ENCODE data around the gene PIGN. TPM values are rescaled to one million over a fixed set of nuclear protein-coding genes. Genes with fewer than 3 reads are reported as not detected.

The PIGN gene
- total RNA-seq, 1 donor from 2014 or later = 37.8 TPM

DNA sequence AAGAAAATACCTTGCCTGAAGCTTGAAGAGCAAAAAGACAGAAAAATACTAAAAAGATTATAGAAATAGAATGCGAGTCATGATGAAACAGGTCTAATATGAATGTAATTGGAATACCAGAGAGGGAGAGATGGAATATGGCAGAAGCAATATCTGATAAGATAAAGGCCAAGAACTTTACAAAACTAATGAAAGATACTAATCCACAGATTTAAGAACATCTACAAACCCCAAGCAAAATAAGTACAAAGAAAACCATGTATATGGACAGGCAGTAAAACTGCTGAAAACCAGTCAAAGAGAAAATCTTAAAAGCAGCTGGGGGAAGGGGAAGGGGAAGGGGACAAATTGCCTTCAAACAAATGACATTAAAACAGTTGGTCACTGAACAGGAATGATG, 67.0 kb downstream of the PIGN start:
- no peak for DNase-seq (ENCODE audit: low read depth, low spot score)

DNA sequence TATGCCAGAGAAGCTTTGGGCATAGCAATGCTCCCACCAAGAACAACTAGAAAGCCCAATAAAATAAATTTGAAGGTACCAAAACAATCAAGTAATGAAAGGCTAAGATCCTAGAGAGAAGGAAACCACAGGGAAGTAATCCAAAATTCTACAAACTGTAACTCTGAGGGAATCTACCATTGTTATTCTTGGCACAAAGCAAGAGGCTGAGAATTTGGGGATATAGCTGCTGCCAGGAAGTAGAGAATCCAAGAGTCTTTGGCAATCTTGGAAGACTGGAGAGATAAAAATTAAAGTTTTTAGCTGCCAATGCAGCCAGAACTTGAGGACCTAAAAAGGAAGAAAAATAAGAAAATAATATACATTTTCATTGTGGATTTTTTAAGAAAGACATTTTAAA, 68.5 kb downstream of the PIGN start:
- DNase-seq (ENCODE audit: low read depth, low spot score) = no peak

DNA sequence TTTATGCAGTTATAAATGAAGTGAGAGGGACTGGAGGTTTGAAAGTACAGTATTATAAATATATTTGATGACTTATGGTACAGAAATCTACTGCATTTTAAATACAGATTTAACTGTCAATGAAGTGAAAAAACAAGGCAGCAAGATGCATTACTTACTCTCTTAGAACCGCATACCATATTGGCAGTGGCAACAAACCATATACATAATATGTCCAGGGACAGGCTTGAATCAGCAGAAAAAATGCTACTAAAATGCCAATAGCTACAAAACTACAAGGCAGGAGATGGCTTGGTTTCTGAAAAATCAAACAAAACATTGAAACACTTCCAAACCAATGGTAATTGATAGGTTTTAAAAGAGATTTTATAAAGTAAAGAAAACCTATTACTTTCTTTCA, 77.2 kb downstream of the PIGN start:
- DNase-seq (ENCODE audit: low read depth, low spot score) = no peak

GRCh38 chr18:62107881-62108280, 79.0 kb downstream of the PIGN start:
- DNase-seq (ENCODE audit: low read depth, low spot score) = no peak

- DNase-seq (ENCODE audit: low read depth, low spot score) = peak; percentile 59
Measured at GRCh38 chr18:62106271-62106670, 80.6 kb downstream of the PIGN start.

DNA sequence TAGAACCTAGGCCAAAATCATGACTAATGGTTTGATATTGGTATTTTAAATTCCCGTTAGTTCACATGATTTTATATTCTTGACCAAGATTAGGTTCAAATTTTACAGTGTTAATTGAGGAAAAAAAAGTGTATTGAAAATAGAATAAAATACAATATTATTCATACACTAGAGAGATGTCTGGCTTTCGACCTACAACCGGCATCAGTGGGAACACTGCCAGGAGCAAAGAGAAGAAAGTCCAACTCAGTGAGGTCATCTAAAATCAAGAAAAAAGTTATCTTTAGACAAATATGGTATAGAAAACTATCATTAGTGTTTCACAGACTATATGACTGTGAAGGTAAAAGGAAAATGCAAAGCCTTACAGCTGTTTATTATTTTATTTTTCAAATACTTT, 81.5 kb downstream of the PIGN start:
- DNase-seq (ENCODE audit: low read depth, low spot score) = no peak

- DNase-seq (ENCODE audit: low read depth, low spot score) = no peak
Measured at GRCh38 chr18:62102221-62102620, 84.6 kb downstream of the PIGN start.

DNA sequence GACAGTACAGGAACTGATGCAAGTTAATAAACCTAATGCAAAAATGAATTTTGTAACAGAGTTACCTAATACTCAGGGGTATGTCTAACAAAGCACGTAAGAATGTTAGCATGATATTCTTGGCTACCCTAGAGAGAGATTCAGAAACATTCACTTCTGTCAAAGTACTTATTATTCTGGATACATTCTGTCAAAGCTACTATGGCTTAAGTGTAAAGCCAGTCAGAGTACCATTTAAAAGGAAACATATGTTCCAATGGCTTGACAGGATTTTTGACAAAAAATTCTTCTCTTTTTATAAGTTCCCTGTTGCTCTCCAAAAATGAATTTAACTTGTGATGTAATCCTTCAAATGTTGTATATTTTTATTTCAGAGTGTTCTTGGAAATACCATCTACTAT, 85.5 kb downstream of the PIGN start:
- DNase-seq (ENCODE audit: low read depth, low spot score) = no peak

- no peak for DNase-seq (ENCODE audit: low read depth, low spot score)
Measured at GRCh38 chr18:62098960-62099359, 87.9 kb downstream of the PIGN start.

DNA sequence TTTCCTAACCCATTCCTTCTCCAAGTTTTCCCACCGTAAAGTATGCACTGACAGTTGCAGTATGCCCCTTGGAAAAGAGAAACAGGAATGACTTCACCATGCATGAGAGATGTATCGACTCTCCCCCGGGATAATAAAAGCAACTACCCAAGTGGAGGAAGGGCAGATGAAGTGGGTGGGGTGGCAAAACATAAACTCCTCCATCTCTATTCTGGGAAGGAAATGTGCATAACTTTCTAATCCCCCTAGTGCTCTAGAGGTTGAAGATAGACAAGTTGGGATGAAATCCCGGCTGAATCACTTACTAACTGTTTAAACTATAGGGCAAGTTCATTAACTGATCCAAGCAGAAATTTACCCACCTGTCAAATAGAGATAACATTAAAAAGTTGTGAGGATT, 89.2 kb downstream of the PIGN start:
- DNase-seq (ENCODE audit: low read depth, low spot score) = no peak

GRCh38 chr18:62091487-62092120, 95.3 kb downstream of the PIGN start:
- peak; percentile 30 for DNase-seq (ENCODE audit: low read depth, low spot score)

DNA sequence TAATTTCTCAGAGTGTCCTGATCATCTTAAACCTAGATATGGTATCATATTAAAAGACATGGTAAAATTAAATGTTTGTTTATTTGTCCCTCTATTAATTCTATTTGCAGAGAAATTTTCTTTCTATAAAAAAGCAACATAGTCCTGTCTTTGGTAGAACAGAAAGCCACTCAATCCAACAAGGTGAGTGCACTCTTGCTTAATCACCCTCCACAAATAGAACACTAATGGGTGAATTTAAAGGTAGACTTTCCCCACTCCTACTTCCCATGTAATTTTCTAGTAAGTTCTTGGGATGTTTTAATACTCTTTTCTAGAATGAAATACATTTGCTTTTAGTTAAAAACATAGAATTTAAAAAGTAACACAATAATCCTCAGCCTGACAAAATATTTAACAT, 97.7 kb downstream of the PIGN start:
- no peak for DNase-seq (ENCODE audit: low read depth, low spot score)

GRCh38 chr18:62088156-62088555, 98.7 kb downstream of the PIGN start:
- no peak for DNase-seq (ENCODE audit: low read depth, low spot score)

DNA sequence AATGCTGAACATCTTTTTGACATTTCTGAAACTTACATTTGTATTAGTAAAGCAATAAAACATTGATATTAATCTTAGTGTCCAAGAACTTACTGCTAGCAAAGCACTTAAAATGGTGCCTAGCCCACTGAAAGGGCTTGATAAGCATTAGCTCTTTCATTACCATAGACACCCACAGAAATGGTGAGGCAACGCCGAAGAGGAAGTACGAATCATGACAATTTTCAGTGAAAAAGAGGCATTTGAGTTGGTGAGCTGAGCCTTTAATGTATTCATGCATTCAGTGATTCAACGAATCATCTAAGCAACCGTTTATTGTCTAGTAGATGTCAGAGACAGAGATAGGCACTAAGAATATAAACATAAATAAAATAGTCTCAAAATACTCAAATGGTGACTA, 101.1 kb downstream of the PIGN start:
- no peak for DNase-seq (ENCODE audit: low read depth, low spot score)

DNA sequence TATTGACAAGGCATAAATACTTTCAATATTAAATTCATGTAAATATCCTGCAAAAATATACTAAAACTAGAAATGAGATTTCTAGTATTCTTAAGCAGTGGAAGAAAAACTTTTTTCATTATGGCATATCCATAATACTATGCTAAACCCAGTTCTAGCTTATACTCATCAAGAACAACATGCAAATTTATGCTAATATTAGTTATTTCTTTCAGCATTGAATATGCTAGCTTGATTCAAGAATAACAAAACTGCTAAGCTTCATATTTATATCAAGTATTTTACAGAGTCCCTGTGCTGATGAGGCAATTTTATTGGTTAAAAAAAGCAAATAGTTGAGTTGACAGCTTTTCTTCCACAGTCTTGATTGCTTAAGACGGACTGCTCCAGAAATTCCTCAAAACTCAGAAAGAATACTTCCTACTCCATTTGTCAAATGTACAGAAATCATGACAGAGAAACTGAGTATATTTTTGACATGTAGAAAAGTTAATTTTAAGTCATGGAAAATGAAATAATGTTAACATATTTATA, 105.0 kb downstream of the PIGN start:
- DNase-seq (ENCODE audit: low read depth, low spot score) = no peak

DNA sequence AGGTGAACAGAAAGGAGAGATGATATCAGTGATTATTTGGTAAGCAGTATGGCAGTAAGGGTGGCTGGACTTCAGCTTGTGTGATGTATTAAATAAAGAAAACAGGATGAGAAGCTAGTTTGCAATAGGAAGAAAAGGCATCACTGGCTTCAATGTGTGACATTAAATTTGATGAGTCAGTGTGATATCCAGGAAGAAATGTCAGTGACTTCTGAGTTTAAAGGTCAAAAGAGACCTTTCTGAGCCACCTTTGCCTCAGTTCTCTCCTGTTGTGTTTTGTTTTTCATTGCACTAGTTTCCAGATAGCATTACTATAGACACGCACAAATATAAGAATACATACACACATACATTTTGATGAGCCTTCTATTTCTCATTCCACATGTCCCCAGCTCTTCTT, 105.6 kb downstream of the PIGN start:
- DNase-seq (ENCODE audit: low read depth, low spot score) = no peak

DNA sequence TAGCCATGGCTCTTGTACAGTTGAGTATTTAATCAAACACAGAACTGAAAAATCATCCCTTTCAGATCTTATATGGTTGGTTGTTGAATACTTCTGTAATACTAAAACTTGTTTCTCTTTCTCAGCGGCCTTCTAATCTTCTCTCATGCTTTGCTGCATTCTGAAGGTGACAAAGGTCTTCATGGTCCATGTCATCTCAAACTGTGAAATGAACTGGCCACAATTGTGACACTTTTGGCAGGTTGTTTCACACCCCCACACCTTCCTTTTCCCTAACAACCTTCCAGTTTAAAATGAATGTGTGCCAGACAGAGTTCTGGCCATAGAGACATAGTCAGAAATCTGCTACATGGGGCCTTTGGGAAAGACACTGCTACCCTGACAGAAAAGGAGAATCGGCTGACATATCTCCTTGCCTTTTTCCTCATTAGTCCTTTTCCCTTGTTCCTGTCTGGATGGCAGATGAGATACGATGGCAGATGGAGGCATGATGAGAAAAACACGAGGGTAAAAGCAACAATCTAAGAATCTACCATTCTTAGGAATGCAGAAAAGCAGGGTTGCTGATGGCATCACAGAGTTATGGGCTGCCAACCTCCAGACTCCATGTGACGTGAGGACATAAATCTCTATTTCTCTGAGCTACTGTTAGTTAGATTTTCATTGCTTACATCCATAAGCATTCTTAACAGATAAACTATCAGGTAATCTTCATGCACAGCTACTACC, 106.5 kb downstream of the PIGN start:
- no peak for DNase-seq (ENCODE audit: low read depth, low spot score)

DNA sequence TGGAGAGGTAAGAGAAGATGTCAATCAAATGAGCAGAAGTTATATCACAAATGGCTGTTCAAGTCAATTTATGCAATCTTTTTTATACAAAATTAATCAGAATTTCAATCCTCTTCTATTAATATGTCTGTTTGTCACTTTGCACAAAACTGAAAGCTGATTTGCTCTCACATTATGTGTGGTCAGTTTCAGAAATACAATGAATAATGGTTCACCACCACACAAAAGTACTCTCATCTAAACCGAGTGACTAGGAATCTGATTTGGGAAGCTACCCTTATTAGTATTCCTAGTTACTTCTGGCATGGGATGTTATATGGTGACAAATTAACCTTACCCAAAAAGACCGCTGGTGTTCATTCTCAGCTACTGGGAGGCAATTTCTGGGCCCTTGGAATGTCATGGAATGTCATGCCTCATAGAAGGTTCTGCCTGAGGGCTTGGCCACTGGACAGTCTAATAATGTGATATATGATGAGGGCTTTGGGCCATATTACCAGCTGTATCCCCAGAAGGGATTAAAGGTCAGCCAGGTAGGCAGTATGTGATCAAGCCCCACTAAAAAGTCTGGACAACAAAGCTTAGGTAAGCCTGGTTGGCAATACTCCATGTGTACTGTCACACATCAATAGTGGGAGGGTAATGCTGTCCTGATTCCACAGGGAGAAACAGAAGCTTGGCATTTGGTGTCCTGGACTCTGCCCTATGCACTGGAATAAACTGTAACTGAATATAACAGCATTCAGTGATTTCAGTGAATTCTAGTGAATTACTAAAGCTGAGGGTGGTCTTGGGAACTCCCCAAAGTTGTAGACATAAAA, 113.2 kb downstream of the PIGN start:
- no peak for DNase-seq (ENCODE audit: low read depth, low spot score)

DNA sequence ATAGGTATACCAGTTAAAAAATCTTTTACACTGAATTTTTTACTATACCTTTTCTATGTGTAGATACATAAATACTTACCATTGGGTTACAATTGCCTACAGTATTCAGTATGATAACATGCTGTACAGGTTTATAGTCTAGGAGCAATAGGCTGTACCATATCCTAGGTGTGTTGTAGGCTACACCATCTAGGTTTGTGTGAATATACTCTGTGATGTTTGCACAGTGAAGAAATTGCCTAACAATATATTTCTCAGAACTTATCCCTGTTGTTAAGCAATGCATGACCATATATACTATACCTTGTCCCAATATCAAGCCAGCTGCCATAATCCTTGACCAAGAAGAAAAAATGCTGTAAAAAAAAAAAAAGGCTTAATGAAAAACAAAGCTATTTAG, 114.5 kb downstream of the PIGN start:
- DNase-seq (ENCODE audit: low read depth, low spot score) = no peak

DNA sequence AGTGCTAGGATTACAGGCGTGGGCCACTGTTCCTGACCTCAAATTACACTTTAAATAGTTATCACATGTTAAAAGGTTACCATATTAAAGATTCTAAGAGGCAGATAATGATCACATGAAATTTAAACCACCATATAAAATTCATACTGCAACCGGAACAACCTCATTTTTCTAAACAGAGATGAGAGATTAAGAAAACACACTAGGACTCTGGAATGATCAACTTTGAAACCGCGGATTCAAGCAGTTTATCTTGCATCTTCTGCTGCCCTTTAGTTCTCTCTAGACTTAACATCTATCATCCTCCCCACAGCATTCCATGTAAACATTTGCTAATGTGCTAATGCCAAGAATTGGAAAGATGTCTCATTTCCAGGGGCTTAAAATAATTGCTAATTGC, 115.8 kb downstream of the PIGN start:
- no peak for DNase-seq (ENCODE audit: low read depth, low spot score)

DNA sequence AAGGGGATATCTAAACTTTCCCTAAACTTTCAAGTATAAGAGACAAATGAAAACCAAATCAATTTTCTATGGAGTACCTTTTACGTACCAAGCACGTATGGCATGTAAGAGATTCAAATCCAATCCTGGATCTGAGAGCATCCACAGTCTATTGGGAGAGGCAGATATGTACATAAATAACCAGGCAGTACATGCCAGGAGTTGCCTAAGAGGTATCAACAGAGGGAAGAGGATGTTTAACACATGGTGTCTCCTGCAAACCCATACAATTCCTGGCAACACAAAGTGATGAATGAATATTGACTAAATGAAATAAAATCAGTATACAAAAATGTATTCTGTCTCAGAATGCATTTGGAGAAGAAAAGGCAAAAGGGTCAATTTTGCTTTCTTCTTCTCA, 116.6 kb downstream of the PIGN start:
- no peak for DNase-seq (ENCODE audit: low read depth, low spot score)

DNA sequence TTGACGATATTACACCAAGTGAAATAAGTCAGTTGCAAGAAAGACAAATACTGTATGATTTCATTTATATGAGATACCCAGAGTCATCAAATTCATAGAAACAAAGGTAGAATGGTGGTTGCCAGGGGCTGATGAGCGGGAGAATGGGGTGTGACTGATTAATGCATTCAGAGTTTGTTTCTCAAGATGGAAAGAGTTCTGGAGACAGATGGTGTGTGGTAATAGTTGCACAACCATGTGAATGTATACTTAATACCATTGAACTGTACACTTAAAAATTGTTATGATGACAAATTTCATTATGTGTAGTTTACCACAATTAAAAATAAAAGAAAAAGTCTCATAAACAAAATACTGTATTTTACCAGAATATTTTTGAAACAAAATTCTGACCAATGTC, 117.3 kb downstream of the PIGN start:
- DNase-seq (ENCODE audit: low read depth, low spot score) = no peak
